IPS DF 6.9 (cell line): ENCODE measurements around the gene VWA5A.
"Not testable (repeated sequence)": the region's sequence is repeated elsewhere in the genome, so short reads cannot be mapped to it uniquely, and the experiment has no call there.

Source experiments
- DNase-seq: peaks from one replicate; pipeline ENCODE4 v3.0.0-alpha.2; 2013; ENCODE audit warnings: low read depth, low spot score
- H3K27ac ChIP-seq: one replicate; pipeline ENCODE4 v1.5.1; 2013; ENCODE audit warnings: low read length, control low read depth
- H3K27me3 ChIP-seq: 2 replicates; pipeline ENCODE4 v1.6.1; 2013; ENCODE audit warnings: mild to moderate bottlenecking, low read length; ENCODE audit not compliant: control insufficient read depth, insufficient read depth
- H3K36me3 ChIP-seq: 2 replicates; pipeline ENCODE4 v1.6.1; 2013; ENCODE audit warnings: low read length; ENCODE audit not compliant: control insufficient read depth, insufficient read depth
- H3K4me1 ChIP-seq: 2 replicates; pipeline ENCODE4 v1.6.1; 2013; ENCODE audit warnings: low read length; ENCODE audit not compliant: control insufficient read depth, insufficient read depth
- H3K4me3 ChIP-seq: 2 replicates; pipeline ENCODE4 v1.5.1; 2013; ENCODE audit warnings: mild to moderate bottlenecking, low read length
- H3K9me3 ChIP-seq: 2 replicates; pipeline ENCODE4 v1.6.1; 2013; ENCODE audit warnings: low read length, inconsistent platforms; ENCODE audit not compliant: control insufficient read depth, insufficient read depth
- WGBS: extraction: QIAGEN DNeasy Blood & Tissue Kit; methylation state at CpG from one replicate; pipeline ENCODE4 v1.1.7; 2013; ENCODE audit warnings: mixed read lengths, missing lambda C conversion rate; ENCODE audit not compliant: insufficient read length, insufficient coverage; 5-methylcytosine and 5-hydroxymethylcytosine counted together

VWA5A gene

DNA sequence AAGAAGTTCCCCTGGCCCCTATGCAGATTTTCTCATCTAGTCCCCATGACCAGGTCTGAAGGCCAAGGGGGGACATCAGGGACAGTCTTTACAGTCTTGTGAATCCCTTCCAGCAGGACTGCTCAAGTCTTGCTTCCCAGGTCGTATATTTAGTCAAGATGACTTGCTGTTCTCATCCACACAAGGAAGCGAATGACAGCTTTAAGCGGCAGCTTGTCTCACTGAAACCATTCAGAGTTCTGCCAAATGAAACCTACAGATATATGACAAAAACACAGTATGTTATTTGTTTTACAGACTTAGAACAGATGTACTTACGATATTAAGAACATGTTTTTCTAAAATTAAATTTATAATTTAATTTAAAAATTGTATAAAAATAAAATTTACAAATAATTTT, 5.6 kb downstream of the VWA5A start:
- no CpG with 5 or more reads among the region's 4 CpGs for WGBS
- Histone ChIP-seq H3K4me3 (no peak overlapping the region), H3K9me3 (no peaks in the 10 kb centered on the region), H3K36me3 (no peaks in the 10 kb centered on the region; the same call in 1 of the 2 replicates), H3K27ac (no peak overlapping the region), H3K4me1 (no peaks in the 10 kb centered on the region; the same call in 1 of the 2 replicates), H3K27me3 (no peaks in the 10 kb centered on the region)
- no peak for DNase-seq

DNA sequence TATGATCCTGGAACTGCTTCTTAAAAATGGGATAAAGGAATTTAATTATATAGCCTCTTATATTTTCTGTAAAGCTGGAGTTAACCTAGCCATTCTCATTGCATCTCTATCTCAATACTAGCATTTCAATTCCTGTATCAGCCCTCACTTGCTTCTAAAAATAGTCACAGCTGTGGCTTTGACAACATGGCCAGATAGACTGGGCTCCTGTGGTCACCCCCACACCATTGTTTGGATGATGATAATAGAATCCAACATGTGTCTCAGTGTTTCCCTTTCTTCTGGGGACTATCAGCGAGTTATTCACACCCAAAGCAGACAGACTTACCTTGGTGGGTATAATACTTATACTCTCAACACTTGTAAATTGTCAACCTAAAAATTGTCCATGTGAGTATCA, 6.9 kb downstream of the VWA5A start:
- Histone ChIP-seq H3K27ac (no peak overlapping the region), H3K4me3 (no peak overlapping the region), H3K36me3 (no peaks in the 10 kb centered on the region; the same call in 1 of the 2 replicates), H3K27me3 (no peaks in the 10 kb centered on the region), H3K9me3 (no peaks in the 10 kb centered on the region), H3K4me1 (no peaks in the 10 kb centered on the region; the same call in 1 of the 2 replicates)
- no CpG with 5 or more reads among the region's 1 CpG for WGBS
- DNase-seq: no peak

DNA sequence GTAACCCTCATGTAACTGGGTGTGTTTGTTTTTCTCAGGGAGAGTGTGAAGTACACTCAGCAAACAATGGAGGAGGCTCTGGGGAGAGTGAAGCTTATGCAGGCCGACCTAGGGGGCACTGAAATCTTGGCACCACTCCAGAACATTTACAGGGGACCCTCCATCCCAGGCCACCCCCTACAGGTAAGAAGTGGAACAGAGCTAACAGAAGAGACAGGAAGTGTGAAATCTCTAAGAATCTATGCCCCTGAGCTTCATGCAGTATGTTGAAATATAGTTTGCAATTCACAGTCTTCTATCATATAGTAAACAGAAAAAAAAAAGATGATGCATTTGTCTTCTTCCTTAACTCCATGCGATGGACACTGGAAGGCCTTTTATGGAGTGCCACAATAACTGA, 8.4 kb downstream of the VWA5A start:
- Histone ChIP-seq H3K27me3 (no peaks in the 10 kb centered on the region), H3K36me3 (no peaks in the 10 kb centered on the region; the same call in 1 of the 2 replicates), H3K27ac (no peak overlapping the region), H3K9me3 (no peaks in the 10 kb centered on the region), H3K4me1 (no peaks in the 10 kb centered on the region; the same call in 1 of the 2 replicates), H3K4me3 (no peak overlapping the region)
- no CpG with 5 or more reads among the region's 2 CpGs for WGBS
- DNase-seq: no peak

DNA sequence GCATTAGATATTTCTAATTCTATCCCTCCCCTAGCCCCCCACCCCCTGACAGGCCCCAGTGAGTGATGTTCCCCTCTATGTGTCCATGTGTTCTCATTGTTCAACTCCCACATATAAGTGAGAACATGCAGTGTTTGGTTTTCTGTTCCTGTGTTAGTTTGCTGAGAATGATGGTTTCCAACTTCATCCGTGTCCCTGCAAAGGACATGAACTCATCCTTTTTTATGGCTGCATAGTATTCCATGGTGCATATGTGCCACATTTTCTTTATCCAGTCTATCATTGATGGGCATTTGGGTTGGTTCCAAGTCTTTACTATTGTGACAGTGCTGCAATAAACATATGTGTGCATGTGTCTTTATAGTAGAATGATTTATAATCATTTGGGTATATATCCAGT, 11.9 kb downstream of the VWA5A start:
- not testable (repeated sequence) for H3K27ac ChIP-seq, H3K36me3 ChIP-seq, DNase-seq, H3K4me1 ChIP-seq, H3K27me3 ChIP-seq, H3K9me3 ChIP-seq, H3K4me3 ChIP-seq
- WGBS: no CpG with 5 or more reads among the region's 1 CpG

DNA sequence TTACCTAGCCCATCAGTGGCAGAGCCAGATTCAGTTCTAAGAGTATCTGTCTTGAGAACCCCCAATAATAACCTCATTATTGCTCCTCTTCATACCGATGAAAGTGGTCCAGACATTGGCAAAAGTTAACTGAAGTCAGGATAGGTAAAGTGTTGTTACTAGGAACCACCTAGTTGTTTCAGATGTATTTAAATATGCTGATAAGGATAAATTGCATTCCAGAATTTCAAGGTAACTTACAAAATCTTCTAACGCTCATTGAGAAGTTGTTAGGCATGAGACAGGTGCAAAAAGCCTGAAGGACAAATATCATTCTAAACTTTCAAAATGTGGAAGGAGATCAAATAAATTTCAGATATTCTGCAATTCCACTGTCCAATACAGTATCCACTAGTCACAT, 27.8 kb downstream of the VWA5A start:
- H3K27me3 ChIP-seq: no peaks in the 10 kb centered on the region
- no peak for DNase-seq
- no peaks in the 10 kb centered on the region for H3K36me3 ChIP-seq
- no peaks in the 10 kb centered on the region for H3K4me1 ChIP-seq
- no peaks in the 10 kb centered on the region for H3K9me3 ChIP-seq
- no peak overlapping the region for H3K27ac ChIP-seq
- no CpG with 5 or more reads among the region's 2 CpGs for WGBS
- H3K4me3 ChIP-seq: no peak overlapping the region

DNA sequence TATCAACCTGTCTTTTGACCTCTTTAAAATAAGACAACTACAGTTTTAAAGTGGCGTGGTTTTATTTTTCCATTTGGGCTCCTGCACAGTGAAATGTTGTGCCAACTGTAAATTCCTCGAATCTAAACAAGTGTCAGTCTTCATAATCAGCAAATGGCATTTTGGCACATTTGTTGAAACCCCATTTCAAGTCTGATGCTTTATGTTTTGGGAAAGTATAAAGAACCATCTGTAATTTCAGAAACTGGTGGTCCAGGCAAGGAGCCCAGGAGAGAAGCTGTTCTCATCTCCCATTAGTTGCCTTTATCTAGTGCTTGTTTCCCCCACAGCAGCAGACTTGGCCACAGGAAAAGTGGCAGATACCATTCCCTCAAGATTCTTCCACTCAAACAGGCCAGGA, 32.7 kb downstream of the VWA5A start:
- DNase-seq: no peak
- WGBS: no CpG with 5 or more reads among the region's 2 CpGs
- no peaks in the 10 kb centered on the region for H3K9me3 ChIP-seq

DNA sequence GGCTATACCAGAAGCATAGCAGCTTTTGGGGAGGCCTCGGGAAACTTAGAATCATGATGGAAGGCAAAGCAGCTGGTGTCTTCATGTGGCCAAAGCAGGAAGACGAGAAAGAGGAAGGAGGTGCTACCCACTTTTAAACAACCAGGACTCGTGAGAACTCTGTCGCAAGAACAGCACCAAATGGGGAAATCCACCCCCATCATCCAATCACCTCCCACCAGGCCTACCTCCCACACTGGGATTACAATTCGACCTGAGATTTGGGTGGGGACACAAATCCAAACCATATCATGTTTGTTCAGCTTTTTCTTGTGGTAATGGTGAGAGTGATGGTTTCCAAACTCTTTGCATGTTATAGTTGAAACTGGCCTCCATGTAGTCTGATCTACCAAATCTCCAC, 35.4 kb downstream of the VWA5A start:
- Histone ChIP-seq H3K4me3 (no peak overlapping the region), H3K27me3 (no peaks in the 10 kb centered on the region), H3K27ac (no peak overlapping the region), H3K9me3 (no peaks in the 10 kb centered on the region), H3K36me3 (no peaks in the 10 kb centered on the region), H3K4me1 (no peaks in the 10 kb centered on the region)
- WGBS: no CpG with 5 or more reads among the region's 5 CpGs
- DNase-seq: no peak

More for the DNA sequence above, 32.7 kb downstream of the VWA5A start:
- Histone ChIP-seq H3K36me3 (no peaks in the 10 kb centered on the region), H3K27me3 (no peaks in the 10 kb centered on the region), H3K27ac (no peak overlapping the region), H3K4me1 (no peaks in the 10 kb centered on the region), H3K4me3 (no peak overlapping the region)

DNA sequence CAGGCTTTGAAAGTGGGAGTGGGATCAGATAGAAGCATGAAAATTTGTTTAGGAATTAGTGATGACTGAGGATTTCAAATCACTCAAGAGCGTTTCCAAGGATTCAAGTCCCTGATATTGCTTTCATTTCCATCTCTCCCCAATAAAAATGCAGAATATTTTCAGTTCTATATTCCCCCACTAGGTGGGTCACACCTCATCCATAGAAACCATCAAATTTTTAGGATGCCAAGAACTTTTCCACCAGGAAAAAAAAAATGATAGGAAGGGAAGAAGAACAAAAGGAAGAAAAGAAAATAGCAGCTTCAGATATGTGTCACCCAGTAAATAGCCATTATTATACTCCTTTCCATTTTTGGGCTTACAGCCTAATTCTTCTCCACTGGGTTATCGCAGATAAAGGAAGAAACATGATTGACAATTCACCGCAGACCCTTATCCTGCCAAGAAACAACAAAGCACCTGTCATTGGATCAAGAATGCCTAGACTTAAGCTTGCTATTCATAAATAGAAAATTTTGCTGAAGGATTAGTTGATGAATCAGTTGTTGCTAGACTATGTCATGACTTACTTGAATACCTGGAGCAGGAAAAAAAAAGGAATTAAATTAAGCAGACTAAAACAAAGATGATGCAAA, 37.6 kb downstream of the VWA5A start:
- no peak overlapping the region for H3K27ac ChIP-seq
- DNase-seq: no peak
- H3K9me3 ChIP-seq: no peaks in the 10 kb centered on the region
- H3K27me3 ChIP-seq: no peaks in the 10 kb centered on the region
- WGBS: no CpG with 5 or more reads among the region's 3 CpGs
- H3K4me1 ChIP-seq: no peaks in the 10 kb centered on the region
- no peaks in the 10 kb centered on the region for H3K36me3 ChIP-seq
- no peak overlapping the region for H3K4me3 ChIP-seq

DNA sequence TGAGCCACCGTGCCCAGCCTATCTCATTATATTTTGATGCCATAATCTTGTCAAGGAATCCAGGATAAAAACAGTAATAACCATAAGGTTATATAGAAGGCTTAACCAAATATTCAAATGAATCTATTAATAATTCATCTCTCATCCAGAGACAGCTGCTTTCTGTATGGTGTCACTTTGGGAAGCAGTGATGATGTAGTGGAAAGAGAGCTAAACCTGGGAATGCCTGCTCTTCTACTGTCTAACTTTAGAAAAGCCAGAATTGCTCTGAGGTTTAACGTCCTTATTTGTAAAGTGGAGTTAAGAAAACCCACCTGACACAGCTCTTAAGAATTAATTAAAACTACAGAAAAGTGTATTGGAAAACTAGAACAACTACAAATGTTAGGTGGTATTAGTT, 38.6 kb downstream of the VWA5A start:
- Histone ChIP-seq H3K4me1 (no peaks in the 10 kb centered on the region), H3K36me3 (no peaks in the 10 kb centered on the region), H3K9me3 (no peaks in the 10 kb centered on the region), H3K27ac (no peak overlapping the region), H3K4me3 (no peak overlapping the region), H3K27me3 (no peaks in the 10 kb centered on the region)
- no CpG with 5 or more reads among the region's 2 CpGs for WGBS
- no peak for DNase-seq

DNA sequence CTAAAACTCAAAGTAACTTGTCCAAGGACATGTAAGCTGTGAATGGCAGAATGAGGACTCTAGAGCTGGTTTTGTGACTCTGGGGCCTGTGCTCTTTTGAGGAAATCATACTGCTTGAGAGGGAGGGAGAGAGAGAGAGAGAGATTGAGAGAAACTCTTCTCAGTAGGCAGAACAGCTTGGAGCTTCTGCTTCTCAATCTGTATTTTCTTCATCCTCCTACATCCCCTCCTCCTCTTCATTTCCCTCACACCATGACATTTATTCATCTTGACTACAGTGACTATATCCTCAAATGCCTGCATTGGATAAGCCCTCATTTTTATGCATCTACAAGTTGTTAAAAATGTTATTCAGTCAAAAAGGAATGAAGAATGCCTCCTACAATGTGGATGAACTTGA, 44.2 kb downstream of the VWA5A start:
- Histone ChIP-seq H3K27me3 (no peaks in the 10 kb centered on the region), H3K9me3 (no peaks in the 10 kb centered on the region)

DNA sequence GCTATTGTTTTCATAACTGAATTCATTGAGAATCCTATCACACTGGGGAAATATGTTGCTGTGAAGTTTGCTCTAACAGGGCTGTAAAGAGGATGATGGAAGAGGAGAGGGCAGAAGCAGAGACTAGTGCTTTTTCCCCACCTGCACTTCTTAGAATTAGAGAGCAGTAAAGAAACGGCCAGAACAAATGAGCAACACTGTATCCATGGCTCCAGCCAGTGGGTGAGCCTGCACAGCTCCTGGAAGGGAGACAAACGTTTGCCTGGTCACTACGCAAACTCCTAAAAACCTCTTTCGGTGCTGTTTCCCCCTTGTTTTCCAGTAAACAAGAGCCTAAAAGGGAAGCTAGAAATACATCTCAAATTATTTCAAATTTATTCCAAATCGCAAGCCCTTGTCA, 45.7 kb downstream of the VWA5A start:
- no peak overlapping the region for H3K4me3 ChIP-seq
- H3K9me3 ChIP-seq: no peaks in the 10 kb centered on the region
- H3K27me3 ChIP-seq: no peaks in the 10 kb centered on the region
- DNase-seq: no peak
- no peaks in the 10 kb centered on the region for H3K4me1 ChIP-seq
- no peaks in the 10 kb centered on the region for H3K36me3 ChIP-seq
- no peak overlapping the region for H3K27ac ChIP-seq
- no CpG with 5 or more reads among the region's 5 CpGs for WGBS

More for the DNA sequence above, 44.2 kb downstream of the VWA5A start:
- no peak overlapping the region for H3K4me3 ChIP-seq
- no peak for DNase-seq
- no peaks in the 10 kb centered on the region for H3K4me1 ChIP-seq
- no peak overlapping the region for H3K27ac ChIP-seq
- no peaks in the 10 kb centered on the region for H3K36me3 ChIP-seq
